ENCODE data around the gene SIGLEC7.

DNA sequence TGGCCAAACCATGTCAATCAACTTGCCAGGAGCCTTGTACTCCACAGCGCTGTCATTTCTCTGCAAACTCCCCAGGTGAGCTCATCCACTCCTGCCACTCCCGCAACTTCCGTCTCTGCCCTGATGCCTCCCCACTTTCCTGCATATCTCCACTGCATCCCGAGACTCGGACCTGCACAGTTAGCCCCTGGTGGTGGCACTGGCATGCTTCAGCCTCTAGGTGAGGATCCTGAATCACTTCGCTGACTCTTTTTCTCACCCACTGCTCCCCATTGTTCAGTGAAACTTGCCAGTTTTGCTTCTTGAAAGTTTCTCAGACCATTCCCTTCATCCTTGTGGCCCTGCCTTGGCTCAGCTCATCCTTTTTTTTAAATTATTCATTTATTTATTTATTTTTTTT lies 30.5 kb upstream of the SIGLEC7 start:
- TF ChIP-seq CTCF (IDR thresholded peaks at IDR 0.05) (no peak), POLR2A (IDR thresholded peaks at IDR 0.05) (no peak)

Data from lower leg skin (tissue), 3 donors.